VCaP (cell line): ENCODE measurements around the gene TOX4.
A peak's percentile ranks its signal among the peaks of the same experiment; 100 is the strongest.

Experiments used
- H3K27ac ChIP-seq: fragments of 450-650 bp; 2 replicates; pipeline ENCODE4 v1.5.1; 2017
- TF ChIP-seq, protein P1 (sequence below): fragments of 450-650 bp; conservative IDR thresholded peaks from 2 replicates; pipeline ENCODE4 v1.5.1; 2017; ENCODE audit warnings: mild to moderate bottlenecking, moderate library complexity

TOX4 gene

DNA sequence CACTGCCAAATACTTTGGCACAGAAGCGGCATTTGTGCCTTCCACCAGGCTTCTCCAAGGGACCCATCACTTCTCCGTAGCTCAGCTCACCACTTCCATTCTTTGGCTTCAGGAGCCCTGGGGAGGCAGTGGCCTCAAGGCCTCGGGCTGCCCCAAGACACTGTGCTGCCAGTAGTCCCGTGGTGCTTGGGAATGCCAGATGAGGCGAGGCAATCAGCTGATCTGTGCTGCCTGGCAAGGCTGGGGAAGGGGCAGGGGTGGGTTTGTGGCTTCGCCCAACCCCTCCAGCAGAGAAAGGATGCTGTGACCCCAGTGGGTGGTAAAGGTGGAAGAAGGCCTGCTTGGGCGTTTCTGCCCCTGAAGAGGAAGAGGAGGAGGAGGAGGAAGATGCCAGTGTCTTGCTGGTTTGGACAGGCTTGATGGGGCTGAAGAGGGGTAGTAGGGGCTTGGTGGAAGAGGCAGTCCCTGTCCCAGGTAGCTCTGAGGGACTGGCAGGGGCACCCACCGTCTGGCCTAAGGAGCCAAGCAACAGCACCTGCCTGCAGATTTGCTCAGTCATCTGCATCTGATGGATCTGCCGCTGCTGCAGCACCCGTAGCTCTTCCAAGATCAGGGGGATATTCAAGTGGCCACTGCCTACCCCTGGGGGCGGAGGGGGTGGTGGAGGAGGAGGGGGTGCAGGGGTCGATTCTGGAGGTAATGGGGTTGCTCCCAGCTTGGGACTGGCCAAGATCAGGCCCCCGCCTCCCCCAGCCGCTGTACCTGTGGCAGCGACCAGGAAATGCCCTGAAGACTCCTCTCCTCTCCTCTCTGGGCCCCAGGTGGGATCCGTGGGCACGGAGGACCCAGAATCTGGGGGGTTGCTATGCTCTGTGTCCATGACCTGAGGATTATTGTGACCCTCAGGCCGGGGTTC is 47.8 kb downstream of the TOX4 start:
- H3K27ac ChIP-seq = peak overlapping the region; percentile 68; the same call in 1 of the 2 replicates
- TF ChIP-seq, protein P1, sequence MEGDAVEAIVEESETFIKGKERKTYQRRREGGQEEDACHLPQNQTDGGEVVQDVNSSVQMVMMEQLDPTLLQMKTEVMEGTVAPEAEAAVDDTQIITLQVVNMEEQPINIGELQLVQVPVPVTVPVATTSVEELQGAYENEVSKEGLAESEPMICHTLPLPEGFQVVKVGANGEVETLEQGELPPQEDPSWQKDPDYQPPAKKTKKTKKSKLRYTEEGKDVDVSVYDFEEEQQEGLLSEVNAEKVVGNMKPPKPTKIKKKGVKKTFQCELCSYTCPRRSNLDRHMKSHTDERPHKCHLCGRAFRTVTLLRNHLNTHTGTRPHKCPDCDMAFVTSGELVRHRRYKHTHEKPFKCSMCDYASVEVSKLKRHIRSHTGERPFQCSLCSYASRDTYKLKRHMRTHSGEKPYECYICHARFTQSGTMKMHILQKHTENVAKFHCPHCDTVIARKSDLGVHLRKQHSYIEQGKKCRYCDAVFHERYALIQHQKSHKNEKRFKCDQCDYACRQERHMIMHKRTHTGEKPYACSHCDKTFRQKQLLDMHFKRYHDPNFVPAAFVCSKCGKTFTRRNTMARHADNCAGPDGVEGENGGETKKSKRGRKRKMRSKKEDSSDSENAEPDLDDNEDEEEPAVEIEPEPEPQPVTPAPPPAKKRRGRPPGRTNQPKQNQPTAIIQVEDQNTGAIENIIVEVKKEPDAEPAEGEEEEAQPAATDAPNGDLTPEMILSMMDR = no peak

DNA sequence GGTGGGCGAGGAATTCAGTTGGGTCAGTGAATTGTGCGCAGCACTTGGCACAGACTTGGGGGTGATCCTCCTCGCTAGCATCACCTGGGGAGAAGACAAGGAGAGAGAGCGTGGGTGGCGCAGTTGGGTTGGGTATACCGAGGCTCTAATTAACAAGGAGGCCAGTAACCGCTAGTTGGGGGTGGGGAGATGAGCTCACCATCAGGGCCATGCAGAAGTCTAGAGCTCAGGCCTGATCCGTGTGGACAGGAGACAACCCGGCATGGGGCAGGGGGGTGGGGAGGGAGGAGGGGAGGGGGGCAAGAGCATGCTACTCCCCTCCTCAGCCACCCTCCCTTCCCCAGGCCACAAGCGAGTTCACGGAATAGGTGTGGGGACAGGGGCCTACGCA is 48.6 kb downstream of the TOX4 start:
- H3K27ac ChIP-seq = peak overlapping the region; percentile 68; the same call in 1 of the 2 replicates
- TF ChIP-seq, protein P1 = no peak

DNA sequence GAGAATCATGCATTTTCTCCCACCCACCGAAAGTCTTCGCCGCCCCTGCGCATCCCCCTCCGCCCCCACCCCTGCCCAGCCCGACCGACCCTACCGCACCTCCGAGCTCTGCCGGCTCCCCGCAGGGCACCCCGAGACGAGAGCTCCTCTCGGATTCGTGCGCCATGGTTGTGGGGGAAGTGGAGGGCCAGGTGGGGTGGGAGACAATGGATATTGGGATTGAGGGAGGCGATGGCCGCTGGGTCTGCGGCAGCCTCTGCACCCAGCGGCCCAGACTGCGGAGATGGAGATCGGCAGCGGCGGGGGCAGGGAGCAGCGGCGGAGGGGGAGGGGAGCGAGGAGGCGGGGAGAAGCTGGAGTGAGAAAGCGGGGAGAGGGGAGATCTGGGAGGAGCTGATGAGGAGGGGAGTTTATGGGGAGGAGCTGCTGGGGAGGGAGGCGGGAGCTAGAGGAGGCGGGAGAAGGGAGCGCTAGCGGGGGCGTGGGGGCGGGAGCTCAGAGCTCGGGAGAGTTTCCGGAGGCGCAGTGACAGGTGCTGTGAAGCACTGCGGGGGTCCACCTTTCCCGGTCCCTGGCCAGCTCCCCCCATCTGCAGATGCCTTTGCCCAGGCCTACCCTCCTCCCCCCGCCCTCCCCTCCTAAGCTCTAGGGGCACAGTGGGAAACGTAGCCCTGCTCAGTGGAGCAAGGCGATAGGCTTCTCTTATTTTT is 49.1 kb downstream of the TOX4 start, which contains the start of gene SALL2:
Gene SALL2, minus strand, starts transcription at position 385 of the 710 bp plus-strand sequence. Its CDS starts 219 bp downstream, at position 166.
- H3K27ac ChIP-seq = peak within 1 kb of the TSS; percentile 68; the same call in 1 of the 2 replicates
- TF ChIP-seq, protein P1 = no peak

DNA sequence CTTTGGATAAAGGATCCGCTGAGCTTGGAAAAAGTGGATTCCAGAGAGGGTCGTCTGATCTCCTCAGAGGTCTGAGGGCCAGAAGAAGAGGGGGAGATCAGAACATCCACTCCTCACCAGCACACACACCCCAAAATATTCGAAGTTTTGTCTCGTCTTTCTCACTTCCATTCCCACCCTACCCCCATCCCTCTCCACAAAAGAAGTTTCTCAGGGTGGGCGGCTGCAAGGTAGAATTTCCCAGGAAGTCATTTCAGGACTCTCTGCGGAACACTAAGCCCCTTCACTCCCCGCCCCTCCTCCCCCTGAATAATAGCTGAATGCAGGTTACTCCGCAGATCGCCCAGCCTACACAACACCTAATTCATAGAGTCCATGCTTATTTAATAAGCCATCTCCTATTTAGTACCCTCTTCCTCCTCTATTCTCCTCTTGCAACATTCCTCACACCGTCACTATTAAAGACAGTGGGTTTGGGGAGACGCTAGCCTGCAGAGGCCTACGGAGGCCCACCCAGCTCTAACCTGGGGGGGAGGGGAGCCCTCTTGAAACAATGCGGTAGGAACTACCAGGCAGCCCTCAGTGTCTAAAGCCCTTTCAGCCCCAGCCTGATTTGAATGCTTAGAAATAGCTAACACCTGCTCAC is 49.8 kb downstream of the TOX4 start:
- TF ChIP-seq, protein P1 = no peak
- peak overlapping the region; percentile 68; the same call in 1 of the 2 replicates for H3K27ac ChIP-seq

DNA sequence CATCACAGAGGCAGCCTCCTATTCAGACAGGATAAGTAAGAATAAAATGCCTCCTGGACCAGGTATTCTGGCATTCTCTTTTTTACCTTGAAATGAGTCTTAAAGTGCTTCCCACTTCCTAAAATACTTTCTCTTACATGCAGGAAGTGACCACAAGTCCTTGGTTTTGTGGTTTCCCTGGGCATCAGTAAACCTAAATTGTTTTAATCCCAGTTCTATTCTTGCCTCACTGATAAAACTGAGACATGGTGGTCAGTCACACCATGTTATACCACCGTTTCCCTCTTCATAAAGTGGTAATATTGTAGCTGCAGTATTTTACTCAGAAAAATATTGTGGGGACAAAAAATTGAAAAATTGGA is 50.3 kb downstream of the TOX4 start:
- TF ChIP-seq, protein P1 = no peak
- H3K27ac ChIP-seq = no peak overlapping the region

DNA sequence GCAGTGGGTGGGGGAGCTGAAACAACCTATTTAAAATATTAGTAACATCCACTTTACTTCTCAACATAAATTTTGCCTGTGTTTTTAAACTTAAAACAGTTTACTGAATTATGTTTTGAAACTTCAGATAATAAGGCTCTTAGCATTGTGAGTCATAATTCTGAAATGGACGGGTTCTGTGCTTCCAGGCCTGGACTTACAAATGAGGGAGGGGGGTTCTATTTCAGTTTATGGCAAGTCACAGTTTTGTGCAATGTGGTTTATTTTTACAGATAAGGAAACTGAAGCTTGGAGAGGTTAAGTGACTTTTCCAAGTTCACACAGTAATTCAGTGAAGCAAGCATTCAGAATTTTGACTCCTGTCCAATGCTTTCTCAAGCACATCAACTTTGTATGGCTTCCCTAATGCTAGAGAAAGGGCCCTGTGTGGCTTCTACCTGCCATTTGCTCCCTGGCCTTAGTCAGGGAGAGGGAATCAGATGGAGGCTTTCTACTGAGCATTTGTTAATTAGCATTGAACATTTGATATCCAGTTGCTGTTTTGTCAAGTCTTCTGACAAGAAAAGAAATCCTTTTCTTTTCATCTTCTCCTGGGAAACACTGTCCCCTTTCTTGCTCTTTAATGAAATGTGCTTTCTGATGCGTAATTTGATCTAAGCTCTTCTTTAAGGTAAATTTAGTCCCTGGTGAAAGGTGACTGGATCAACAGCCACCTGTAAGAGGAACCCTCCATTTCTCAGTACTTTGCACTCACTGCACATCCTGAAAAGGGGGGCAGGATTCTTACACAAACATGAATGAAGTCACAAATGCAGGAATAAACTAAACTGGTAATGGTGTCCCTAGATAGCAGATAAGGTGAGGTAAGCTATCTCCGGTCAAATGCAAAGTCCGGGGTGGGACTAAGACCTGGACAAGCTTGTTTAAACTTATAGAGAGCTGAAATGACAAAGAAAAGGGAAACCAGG is 51.7 kb downstream of the TOX4 start:
- no peak overlapping the region for H3K27ac ChIP-seq
- TF ChIP-seq, protein P1 = no peak
